HG03342 (cell line): ENCODE measurements around the gene GAREM1.

Experiments
- ATAC-seq: cut with Tn5 transposase; IDR thresholded peaks from one replicate; pipeline ENCODE4 v1.9.1; 2021; ENCODE audit warnings: mild to moderate bottlenecking, moderate library complexity; ENCODE audit not compliant: unreplicated experiment

GAREM1 gene

DNA sequence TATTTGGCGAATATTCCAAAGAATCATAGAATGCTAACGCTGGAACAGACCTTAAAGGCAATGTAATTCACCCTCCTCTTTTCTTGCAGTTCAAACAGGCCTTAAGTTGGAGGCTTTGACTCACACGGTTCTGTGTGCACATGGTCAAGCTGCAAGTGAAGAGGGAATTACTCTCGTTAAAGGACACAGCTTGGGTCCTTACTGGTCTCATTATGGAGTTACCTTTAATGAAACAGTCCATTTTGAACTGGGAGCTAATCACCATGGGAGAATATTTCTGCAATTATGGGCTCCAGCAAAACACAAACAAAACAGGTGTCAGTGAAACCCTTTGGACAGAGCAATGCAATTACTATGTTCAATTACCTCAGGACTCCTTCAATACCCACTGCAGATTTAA, 135.5 kb downstream of the GAREM1 start:
- ATAC-seq, result no peak

DNA sequence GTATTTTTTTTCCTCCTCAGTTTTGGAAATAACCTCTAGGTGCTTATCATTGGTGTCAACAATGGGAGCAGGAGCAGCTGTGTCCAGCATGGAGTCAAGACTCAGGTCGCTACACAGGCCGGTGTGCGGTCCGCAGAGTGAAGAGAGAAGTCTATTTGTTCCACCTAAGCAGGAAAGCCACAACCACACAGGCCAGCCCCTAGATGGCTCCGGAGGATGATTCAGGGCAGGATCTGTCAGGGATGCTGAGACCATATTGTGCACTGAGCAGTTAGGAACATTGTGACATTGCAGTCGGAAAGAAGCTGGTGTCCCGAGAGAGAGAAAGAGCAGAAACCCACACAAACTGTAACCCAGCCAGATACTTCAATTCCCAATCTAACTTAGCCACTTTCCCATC, 136.9 kb downstream of the GAREM1 start:
- no peak for ATAC-seq

DNA sequence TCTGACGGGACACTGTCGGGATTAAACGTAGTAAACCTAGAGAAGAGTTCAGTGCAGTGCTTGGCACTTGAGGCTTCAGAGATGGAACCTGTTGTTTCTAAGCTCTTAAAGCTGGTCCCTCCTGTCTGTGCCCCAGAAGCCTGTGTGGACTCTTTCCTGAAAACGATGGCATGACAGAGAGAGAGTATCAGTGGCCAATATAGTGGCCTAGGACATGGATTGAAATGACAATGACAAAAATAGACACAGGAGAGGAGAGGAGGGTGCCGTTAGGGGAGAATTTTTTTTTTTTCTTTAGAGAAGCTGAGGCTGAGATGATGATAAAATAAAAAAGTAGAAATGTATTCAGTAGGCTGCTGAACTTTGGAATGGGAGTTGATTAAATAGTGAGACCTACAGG, 138.0 kb downstream of the GAREM1 start:
- no peak for ATAC-seq

DNA sequence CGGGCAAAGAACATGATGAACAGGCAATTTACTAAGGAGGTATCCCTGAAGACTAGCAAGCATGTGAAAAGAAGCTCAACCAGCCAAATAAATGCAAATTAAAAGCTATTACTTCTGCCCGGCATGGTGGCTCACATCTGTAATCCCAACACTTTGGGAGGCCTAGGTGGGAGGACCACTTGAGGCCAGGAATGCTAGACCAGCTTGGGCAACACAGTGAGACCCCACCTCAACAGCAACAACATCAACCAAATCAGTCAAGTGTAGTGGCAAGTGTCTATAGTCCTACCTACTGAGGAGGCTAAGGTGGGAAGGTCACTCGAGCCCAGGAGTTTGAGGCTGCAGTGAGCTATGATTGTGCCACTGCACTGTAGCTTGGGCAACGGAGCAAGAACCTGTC, 141.7 kb downstream of the GAREM1 start:
- no peak for ATAC-seq

DNA sequence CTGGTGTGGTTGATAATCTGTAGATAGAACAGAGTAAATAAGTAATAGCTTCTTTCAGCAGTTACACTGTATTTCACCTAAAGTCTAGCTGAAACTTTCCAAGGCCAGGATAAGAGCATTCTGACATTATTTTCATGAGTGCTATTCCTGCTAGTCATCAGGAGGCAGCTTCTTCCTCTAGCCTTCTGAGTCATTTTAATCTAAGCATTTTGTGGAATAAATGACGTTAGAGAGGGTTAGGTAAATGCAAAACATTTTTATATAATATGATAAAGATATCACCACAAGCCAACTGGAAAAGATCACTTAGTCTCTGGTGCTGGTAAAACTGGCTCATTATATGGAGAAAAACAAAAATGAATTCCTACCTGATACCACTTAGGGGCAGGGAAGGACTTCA, 142.3 kb downstream of the GAREM1 start:
- no peak for ATAC-seq

DNA sequence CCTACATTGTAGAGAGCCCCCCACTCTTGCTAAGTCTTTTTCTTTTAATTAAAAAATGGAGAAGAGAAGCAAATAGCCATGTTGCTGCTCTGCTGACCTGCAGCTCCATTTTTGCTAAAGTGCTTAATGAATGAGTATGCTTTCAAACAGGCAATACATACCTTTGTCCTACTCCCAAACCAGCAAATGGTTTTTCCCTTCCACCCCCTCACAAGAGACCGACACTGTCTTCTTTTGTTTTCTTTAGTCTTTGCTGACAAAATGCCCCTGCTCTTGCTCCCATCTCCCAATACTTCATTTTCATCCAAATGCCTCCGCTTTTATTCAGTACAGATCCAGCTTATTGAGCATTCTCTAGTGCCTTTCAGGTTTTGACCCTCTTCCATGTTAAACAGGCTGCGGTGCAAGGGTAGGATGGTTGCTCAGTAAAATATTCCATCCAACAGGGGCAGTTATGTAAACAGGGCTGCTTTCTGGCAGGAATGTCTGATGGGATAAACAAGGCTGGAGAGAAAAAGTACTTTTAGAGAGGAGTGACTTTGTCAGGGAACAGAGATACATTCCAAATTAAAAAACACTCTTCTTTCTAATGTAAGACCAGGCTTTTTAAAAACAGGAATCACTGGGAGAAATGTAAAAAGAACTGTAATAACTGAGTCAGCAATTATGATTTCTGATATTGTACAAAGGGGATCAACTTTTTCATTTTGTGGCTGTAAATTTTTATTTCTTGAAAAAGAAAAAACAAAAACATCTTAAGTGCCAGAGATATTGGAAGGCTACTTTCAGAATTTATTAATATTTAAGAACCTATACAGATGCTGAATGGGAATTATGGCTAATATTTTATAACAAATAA, 144.0 kb downstream of the GAREM1 start:
- ATAC-seq, result no peak

DNA sequence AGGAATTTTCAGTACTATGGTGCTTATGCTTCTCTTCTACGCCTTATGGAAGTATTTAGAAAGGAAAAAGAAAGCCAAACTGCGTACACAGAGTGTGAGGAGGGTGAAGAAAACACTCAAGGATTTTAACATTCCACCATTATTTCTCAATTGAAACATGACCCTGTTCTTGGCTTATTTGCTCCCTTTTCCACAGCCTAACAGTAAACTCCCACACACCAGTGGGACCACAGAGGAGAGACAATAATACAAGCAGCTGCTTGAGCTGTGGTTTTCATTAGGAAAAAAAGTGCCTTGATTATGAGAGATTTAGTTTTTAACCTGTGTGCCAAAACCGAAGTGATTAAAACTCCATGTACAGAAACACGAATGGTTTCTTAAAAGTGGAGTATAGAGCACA, 146.5 kb downstream of the GAREM1 start:
- ATAC-seq, result no peak

DNA sequence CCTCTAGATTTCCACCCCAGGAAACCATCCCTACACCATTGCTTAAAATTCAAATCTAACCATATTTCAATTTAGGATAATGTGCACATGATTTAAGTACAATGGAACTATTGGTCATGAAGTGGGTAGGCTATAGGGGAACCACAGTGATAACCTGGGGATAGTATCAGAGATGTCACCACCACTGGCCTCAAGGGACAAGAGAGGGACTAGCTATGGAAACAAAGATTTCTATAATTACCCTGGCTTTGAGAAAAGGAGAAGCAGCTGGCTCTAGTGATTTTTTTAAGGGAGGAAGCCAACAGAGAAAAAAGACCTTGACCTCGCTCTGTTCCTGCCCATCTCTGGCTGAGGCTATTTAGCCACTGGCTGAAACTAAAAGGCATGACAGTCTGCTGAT, 148.9 kb downstream of the GAREM1 start:
- ATAC-seq, result no peak

DNA sequence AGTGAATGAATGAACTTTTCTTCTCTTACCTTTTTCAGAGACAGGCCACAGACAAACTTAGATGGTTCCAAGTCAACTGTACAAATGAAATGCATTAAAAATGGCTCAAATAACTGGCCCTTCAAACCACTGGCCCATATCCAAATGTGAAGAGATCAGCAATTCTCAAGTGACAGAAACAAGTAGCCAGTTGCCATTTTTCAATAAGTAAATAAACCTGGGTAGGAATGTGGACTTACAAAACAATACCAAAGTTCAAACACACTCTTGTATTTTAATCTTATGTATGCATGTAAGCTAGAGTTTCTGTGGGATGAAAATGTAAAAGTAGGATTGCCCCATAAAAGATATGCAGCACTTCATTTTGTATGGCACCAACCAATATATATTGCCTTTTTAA, 151.6 kb downstream of the GAREM1 start:
- no peak for ATAC-seq

DNA sequence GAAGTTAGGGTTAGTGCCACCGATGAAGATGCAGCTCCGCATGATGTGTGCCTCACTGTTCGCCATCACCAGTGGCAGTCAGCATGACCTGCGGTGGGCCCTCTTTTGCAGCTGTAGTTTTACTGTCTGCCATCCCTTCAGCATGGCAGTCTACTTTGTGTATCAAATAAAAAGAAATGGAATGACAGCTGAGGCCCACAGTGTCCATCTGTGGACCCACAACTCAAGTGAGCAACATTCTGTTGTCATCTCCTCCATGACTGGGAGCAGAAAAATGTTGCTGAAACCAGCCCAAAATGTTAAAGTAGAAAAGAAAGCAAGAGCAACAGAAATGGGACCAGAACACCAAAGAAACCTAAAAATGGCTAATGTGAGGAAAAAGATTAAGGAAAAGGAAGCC, 152.1 kb downstream of the GAREM1 start:
- ATAC-seq, result no peak

DNA sequence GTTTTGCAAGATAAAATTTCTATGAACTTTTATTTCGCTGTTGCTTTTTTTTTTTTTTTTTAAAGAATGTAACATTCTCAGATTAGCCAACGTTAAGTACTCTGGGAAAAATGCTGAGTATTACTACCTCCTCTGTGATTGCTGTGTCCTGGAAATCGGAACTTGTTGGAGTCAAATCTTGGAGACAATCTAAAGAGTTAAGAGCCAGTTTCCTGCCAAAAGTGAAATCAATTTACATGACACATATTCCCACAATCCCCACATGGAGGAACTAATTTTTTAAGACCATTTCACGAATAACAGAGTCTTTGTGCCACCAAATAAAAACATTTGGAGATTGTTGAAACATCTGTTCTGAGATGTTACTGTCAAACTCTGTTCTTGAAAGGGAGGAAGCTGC, 153.0 kb downstream of the GAREM1 start:
- no peak for ATAC-seq

DNA sequence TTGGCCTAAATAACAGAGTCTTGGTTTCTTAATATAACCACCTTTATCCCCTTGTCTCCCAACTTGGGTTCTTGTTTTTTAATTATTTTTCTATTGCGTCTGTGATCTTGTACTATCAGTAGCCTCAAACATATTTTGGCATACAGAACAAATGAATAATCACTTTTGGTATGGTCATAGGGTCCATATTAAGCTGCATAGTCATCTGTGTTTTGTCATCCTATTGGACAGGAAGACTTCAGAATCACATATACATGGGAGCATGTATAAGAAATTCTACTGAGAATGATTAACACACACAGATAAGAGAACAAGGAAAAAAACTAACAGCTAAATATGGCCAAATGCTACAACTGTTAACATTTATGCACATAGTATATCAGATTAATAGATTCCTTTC, 154.8 kb downstream of the GAREM1 start:
- ATAC-seq, result no peak

DNA sequence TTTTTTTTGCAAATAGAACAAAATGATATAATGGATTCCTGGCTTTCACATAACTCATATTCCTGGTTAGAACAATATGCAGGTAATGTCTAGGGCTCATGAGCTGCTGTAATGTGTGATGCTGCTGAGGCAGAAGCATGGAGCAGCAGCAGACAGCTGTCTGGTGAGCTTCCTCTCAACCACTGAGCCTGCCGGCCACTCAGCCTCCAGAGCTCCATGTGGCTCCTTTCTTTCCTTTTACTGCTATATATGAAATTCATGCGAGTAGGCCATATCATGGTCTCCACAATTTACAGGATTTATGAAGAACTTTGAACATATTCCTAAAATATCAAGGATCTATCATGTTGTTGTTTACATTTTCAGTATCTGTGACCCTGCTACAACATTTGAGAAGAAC, 159.9 kb downstream of the GAREM1 start:
- no peak for ATAC-seq

DNA sequence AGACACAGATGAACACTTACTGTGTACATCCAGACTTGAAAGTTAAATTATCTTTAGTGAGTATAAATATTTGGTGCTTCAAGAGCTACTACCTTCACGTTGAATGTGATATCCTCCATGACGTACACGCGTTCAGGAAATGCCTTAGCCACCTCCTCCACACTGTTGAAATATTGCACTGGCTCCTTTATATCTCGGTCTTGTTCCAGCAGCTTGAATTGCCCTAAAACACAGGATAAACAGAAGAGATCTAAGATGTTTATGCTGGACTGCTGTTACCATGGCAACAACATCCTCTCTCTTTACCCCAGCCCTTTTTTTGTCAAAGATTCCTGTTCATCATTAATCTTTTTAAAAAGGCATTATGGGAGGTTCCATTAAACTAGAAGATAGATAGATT, 160.6 kb downstream of the GAREM1 start:
- no peak for ATAC-seq

DNA sequence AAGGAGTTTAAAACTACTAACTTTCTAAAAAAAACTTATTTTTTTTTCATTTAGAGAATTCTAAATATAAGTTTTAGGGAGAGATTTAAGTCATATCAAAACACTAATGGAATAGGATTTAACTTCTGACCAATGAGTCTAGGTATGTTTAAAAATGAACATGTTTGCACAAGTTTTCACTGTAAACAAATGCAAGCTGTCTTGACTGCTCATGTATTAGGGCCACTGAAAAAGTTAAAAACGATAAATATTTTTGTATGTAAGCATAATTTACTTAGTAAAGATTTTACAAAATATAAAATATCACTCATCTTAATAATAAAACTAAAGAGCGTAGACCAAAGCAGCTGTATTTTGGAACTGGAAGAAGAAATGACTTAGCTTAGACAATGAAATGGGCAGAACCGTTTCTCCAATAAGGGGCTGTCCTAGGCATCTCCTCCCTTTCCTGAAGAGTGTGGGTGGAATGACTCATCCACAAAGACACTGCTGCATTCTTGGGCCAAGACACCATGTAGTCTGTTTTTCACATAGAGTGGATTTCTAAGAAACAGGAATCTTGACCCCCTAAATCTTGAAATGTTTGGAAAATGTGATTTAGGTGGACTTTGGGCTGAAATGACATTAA, 162.1 kb downstream of the GAREM1 start:
- ATAC-seq, result no peak

DNA sequence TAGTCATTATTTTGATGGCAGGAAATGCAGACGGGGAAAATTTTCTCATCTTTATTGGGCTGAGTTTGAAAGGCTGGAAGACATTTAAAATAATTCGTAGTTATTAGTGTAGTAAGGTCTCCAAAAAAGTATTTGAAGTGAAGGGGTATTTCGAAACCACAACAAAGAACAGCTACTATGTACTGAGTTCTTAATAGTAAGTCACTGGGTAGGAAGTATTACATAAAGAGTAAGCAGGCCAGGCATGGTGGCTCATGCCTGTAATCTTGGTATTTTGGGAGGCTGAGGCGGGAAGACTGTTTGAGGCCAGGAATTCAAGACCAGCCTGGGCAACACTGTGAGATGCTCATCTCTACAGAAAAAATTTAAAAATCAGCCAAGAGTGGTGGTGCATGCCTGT, 167.3 kb downstream of the GAREM1 start:
- ATAC-seq, result no peak

DNA sequence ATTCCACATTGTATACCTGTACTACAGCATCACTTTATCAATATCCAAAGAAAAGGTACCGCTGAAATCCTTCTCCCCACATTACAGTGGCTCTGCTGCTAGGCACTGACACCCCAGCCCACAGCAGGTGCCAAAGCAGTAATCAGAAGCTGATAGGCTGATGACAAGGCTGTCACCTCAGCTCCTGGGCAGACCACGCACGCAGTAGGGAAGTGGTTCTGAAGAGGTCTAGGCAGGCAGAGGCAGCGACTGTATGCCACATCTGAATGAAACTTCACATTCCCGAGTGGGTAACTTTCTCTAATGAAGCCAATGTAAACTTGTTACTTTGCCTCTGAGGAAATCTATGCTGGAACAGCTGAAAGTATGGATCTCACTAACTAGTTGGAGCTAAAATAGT, 167.9 kb downstream of the GAREM1 start:
- ATAC-seq, result no peak

DNA sequence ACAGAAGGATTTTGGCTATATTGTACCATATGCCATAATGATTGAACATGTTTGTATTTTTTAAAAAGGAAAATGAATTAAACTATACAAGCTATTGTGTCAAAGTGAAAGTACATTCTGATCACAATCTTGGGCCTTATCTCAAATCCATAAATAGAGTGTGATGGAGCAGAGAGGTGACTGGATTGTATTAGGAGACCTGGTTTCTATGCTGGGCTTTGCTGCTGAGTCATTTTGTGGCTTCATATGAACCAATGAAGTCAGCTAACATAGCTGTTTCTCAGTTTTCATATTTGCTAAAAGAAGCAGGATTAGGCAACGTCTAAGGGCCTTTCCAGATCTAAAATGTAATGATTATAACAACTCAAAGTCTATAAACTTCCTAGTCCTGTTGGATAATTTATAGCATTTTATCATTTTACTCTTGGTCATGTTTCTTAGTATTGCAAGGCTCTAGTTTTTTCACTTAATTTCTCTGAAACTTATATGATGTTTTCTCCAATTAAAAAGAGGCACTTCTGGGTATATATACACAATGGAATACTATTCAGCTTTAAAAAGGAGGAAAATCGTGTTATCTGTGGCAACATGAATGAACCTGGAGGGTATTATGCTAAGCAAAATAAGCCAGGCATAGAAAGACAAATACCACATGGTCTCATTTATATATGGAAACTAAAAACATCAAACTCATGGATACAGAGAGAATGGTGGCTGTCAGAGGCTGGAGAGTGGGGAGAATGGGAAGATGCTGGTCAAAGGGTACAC, 168.5 kb downstream of the GAREM1 start:
- ATAC-seq, result peak; percentile 92

DNA sequence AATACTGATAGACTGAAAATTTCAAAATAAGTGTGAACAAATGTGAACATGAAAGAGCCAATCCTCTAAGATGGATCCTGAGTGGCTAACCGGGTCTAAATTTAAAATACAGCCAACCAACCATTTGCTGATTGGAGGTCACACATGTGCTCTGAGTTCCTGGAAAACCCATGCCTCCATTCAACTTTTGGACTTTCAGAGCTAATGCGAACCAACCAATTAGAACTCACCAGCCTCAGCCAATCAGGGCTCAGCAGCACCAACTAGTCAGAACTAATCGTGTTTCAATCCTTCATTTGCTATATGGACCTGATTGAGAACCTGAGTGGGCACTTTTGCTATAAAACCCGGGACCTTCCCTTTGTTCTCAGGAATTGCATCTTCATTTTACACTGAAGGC, 169.3 kb downstream of the GAREM1 start:
- ATAC-seq, result no peak

DNA sequence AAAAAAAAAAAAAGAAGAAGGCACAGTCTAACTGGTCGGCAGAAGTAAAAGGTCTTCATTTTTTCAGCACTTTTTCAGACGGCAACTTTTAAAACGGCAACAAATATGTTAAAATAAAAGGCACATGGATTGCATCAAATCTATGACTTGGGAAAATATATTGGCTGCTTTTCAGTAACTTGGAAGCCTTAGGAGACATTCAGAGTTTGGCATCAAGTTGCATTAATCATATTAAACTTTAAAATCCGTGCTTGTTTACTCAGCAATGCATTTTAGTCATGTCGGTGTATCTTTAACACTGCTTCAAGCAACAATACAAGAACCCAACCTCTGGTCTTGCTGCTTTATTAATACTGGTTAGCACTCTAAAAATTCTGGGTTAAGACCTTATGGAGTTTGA, 169.8 kb downstream of the GAREM1 start:
- no peak for ATAC-seq

DNA sequence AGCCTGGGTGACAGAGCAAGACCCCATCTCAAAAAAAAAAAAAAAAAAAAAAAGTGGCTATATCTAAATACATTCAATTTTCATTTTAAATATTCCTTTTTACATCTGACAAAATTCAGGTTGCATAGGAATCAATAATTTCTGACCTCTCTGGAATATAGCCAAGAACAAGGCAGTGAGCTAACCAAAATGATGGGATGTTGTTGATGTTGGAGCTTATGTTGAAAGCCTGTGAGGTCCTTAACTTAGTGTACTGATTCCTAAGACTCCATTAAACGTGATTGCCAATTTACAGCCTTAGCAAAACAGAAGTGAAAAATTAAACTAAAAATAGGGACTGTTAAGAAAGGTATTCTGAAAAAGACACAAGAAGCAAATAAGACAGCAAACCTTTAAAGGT, 171.2 kb downstream of the GAREM1 start:
- ATAC-seq, result no peak

DNA sequence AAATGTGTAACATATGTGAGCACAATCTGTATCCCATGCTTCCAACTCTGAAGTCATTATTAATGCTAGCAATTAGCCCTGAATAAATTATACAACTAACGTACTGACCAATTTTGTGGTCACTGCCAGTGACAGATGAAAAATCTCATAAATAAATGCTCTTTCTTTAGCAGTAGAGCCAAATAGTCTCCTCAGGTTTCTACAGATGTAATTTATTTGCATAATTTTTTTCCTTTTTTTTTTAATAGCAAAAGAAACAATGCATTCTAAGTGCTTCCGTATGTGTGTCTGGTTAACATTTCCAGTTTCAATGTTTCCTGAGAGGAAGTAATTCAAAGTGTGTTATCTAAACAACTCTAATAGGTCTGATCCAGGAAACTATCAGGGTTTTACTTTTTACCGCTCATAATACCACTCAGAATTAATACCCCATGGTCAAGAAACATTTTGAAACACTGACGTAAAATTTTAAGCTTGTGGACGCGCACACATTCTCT, 172.5 kb downstream of the GAREM1 start:
- ATAC-seq, result no peak
